ENCODE measurements around the gene CALN1.
"Not testable (repeated sequence)": the region's sequence is repeated elsewhere in the genome, so short reads cannot be mapped to it uniquely, and the experiment has no call there.

The CALN1 gene

DNA sequence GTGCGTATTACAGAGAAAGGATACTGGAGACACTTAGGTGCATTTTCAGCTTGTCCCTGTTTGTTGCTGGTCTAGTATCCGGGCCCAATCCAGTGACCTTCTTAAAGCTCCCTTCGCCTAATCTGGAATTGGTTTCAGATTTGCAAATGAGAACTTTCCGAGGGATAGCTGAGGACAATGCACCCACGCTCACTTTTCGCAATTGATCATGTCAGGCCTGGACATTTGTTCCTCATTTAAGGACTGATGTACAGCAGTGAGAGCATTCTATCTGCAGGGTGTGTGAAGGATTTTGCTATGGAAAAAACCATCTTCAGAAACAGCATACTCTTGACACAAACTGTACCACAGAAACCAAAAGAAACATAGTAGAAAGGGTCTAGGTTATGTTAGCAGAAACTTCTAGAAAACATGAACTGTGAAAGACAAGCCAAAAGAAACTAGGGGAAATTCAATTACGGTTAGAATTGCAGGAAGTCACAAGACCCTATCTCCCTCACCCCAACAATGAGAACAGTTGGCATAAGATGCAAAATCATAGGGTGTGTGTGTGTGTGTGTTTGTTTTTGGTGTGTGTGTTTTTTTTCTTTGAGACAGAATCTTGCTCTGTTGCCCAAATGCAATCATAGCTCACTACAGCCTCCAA, 331.1 kb downstream of the CALN1 start:
- no peak for DNase-seq

DNA sequence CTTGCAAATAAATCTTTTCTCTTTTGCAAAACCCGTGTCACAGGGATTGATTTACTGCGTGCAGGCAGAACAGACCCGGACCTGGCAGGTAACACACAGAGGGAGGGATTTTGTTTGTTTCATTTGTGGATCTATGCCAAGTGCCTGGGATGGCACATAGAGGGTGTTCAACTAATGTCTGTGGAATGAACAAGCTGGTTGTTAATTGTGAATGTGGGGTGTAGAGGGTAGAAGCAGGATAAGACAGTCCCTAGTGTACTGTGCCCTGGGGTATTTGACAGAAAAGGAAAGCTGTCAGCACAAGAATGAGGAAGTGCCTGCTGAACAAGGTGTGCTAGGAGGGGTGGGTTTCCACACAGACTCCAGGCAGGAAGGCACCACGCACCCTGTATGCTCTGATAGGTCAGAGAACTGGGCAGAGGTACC, 331.8 kb downstream of the CALN1 start:
- DNase-seq: no peak

DNA sequence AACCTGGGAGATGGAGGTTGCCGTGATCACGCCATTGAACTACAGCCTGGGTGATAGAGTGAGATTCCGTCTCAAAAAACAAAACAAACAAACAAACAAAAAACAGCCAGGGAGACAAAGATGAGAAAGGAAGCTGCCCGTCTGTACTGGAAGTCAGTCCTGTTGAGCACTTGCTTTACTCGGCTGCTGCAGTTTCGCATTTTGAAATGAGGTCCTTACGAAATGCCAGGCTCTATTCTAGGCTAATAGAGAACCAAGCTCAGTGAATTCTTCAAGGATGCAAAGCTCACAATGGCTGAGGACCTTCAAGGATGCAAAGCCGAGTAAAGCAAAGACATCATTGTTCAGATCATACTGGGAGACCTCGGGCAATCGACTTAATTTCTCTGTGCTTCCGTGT, 333.3 kb downstream of the CALN1 start:
- DNase-seq: no peak

DNA sequence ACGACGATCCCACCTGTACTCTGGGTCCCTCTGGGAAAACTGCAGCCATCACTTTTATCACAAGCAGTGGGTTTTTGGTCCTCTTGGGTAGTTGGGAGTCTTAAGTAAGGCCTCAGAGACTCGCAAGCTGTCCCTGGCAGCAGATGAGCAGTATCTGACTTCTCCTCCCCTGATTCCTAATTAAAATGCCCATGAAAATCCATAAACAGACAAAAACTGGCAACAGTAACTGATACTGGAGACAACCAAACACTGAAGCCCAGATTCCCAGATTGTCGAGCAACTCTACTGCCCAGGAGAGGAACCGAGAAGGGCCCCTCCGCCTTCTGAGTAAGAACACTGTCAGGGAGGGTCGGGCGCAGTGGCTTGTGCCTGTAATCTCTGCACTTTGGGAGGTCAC, 333.8 kb downstream of the CALN1 start:
- no peak for DNase-seq

DNA sequence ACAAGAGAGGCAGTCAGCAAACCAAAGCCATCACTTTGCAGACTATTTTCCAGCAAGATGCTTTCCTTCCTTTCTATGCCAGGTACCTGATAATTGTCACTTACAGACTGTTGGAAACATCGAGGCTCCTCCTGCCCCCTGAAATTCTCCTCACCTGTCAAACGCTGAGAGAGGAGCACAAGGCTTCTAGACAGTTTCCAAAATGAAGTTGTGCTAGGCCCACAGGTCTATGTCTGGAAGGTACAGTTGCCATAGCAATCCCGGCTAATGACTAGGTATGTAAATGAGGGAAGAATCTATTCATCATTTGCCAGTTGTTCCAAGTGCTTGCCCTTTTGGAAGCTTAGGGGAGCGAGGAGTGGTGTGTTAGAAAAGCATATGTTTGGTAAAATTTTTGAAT, 334.4 kb downstream of the CALN1 start:
- no peak for DNase-seq

DNA sequence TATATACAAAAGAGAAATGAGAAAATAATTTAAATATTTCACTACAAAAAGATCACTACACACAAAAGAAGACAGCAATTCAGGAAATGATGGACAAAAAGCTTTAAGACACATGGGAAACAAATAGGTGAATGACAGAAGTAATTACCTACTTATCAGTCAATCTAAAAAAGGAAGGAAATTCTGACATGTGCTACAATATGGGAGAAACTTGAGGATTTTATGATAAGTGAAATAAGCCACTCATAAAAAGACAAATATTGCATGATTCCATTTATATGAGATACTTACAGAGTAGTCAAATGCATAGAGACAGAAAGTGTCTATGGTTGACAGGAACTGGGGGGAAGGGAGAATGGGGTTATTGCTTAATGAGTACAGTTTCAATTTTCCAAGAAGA, 339.2 kb downstream of the CALN1 start:
- no peak for DNase-seq

DNA sequence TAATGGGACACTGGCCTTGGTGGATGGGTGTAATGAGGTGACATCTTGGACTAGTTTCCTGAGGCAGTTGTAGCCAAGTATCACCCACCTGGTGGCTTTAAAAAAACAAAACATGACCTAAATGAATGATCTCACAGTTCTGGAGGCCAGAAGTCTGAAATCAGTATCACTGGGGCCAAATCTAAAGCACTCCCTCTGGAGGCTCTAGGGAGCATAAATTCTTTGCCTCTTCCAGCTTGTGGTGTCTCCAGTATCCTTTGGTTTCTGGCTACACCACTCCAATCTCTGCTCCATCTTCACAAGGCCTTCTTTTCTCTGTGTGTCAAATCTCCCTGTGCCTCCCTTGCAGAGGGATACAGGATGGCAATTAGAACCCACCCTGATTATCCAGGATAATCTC, 342.9 kb downstream of the CALN1 start:
- DNase-seq: no peak

DNA sequence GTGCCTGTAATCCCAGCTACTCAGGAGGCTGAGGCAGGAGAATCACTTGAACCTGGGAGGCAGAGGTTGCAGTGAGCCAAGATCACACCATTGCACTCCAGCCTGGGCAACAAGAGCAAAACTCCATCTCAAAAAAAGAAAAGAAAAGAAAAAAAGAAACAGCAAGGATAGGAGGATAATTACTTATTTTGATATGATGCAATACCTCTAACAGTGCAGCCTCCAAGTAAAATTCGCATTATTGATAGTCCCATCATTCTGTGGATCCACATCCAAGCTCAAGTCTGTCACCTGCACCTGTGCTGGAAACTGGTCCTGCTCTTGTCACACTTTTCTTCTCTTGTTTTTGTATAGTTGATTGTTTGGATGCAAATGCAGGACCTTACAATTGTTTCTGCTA, 346.4 kb downstream of the CALN1 start:
- DNase-seq: not testable (repeated sequence)

DNA sequence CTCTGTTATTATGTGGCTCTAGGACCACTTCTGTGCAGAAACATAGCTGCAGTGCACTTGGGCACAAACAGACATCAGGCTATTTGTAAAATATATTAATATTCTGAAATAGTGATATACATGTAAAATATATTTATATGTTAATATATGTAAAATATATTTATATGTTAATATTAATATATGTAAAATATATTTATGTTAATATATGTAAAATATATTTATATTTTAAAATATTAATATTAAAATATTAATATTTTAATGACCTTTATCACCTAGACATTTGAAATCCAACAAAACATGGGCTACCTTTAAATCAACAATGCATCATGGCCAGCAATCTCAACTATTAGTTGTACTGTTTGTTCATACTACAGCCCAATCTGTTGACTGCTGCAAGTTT, 347.2 kb downstream of the CALN1 start:
- no peak for DNase-seq

DNA sequence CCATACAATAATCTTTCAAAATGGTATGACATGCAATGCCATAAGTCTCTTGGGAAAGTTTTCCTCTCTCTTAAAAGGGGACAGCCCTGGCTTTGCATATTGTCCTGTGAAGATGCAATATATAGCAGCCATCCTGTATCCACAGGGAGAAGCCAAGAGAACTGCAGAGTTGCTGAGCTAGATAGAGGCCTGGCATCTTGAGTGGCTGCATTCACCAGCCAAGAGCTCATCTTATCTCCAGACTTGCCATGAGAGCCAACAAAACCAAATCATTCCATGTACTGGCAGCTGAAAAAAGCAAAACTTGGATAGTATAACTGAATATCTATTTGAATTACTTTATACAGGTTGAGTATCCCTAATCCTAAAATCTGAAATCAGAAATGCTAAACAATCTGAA, 348.8 kb downstream of the CALN1 start:
- DNase-seq: no peak

DNA sequence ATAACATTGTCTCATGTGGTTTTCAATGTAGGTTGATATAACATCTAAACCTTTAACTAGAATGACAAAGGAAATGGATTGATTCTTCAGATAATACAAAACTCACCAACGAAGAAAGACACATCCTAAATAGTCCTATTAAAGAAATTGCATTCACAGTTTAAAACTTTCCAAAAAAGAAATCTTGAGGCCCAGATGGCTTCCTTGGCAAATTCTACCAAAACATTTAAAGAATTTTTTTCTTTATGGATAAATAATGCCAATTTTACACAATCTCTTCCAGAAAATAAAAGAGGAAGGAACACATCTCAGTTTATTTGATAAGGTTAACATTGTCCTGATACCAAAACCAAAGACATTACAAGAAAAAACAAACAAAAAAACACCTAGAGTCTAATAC, 349.5 kb downstream of the CALN1 start:
- no peak for DNase-seq

DNA sequence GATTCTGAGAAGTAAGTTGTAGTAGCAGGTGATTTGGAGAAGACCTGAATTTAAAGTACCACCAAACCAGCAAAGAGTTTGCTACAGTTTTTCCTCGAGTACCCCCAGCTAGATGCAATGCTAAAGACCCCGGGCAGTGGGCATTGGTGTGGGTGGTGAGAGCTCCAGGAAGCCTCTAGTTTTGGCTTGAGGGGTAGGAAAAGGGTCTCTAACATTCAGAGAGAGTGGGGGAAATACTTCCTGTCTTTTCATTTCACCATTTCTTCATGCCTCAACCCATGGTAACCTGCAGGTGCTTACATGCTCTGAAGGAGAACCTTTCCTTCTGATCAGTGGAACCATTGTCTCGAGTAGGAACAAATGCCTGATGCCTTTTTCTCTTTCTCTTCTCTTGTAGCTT, 352.2 kb downstream of the CALN1 start:
- DNase-seq: no peak

DNA sequence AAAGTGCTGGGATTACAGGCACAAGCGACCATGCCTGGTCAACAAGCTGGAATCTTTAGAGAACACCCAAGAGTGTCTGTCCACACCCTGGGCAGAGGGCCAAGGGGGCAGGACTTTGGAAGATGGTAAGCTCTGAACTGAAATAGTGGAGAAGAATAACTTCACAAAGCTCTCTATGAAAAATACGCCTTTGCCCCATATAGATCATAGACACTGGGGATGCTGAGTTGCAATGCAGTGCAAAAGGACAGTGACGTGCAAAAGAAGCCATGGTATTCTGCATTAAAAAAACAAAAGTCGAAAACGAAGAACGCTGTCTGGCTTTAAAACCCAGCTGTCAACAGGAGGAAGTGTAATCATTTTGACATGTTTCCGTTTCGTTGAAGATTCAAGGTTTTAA, 353.6 kb downstream of the CALN1 start:
- no peak for DNase-seq

DNA sequence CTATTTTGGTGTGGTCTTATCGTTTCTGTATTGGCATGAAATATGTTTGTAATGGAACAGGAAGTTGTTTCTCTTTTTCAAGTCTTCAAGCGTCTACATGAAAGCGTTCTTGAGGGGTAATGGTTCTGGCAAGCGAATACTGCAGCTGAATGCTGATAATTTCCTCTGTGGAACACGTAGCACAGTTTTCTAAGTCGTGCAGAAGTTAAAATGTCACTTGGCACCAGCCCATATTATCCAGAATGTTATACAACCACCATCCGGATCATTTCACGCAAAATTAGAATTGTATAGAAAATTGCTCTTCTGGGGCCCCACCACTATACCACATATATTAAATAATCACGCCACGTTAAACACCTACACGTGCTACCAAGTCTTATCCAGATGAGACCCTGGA, 354.3 kb downstream of the CALN1 start:
- no peak for DNase-seq

DNA sequence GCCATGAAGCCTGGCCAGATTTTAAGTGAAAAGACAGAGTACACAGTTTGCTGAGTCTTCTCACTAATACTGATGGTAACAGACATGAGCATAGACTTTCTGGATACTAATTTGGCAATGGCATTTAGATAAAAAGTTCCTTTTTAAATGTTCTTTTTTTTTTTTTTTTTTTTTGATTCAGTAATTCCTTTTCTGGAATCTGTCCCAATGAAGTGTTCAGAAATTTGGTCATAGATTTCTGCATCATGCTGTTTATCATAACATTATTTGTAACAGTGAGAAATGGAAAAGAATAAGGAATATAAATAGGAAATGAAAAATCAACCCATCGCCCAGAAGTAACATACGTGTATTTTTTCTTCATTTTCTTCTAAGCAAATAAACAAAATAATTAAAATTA, 354.9 kb downstream of the CALN1 start:
- DNase-seq: no peak

DNA sequence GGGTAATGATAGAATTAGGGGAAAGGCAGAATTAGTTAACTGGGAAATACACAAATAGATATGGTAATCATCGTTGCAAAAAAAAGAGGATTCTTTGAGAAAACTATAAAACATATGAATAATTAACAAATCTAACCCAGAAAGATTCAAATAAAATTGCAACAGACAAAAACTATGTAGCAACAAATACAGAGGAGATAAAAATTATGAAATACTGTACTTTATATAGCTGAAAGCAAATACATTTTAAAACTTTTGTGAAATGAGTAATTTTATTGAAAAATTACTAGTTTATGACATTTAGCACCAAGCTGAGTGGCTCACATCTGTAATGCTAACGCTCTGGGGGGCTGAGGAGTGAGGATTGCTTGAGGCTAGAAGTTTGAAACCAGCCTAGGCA, 356.7 kb downstream of the CALN1 start:
- no peak for DNase-seq

DNA sequence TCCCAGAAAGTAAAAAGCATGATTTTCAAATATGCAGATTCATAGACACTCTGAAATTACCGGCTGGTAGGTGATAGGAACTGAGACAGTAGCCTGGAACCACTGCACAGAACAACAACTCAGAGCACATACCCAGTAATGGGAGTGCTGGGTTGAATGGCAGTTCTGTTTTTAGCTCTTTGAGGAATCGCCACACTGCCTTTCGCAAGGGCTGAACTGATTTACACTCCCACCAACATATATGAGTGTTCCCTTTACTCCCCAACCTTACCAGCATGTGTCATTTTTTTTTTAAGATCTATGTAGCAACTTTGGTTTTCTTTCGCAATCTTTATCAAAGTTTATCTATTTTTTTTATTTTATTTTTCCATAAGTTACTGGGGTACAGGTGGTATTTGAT, 358.8 kb downstream of the CALN1 start:
- DNase-seq: no peak

DNA sequence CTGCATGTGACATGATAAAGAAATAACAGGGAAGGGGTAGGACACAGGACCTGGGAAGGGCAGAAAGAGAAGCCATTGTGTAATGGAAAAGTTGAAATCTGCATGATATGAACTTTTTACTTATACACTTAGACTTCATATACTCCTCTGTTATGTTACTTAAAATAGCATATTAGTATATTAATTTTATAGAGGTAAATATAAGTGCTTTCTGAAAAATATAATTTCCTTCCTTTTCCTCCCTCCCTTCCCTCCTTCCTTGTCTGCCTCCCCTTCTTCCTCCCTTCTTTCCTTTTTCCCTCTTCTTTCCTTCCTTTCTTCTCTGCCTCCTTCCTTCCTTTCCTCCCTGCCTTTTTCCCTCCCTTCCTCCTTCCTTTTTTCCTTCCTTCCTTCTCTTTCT, 363.7 kb downstream of the CALN1 start:
- DNase-seq: no peak

DNA sequence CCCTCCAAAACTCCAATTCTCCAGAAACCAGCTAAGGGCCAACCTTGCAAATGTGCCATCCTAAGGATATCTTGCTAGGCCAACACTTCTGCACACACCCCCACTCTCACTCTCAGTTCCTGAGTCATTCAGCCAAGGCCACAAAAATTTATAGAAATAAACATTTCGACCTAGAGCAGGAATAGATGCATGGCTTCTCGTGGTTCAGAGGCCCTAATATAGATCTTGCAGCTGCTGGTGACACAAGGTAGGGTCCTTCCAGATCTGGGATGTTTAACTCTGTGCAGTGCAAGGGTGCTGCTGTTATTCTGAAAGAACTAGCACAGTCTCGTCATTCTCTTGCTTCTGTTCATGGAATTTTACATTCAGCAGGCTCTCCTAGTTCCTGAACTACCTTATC, 369.3 kb downstream of the CALN1 start:
- no peak for DNase-seq

DNA sequence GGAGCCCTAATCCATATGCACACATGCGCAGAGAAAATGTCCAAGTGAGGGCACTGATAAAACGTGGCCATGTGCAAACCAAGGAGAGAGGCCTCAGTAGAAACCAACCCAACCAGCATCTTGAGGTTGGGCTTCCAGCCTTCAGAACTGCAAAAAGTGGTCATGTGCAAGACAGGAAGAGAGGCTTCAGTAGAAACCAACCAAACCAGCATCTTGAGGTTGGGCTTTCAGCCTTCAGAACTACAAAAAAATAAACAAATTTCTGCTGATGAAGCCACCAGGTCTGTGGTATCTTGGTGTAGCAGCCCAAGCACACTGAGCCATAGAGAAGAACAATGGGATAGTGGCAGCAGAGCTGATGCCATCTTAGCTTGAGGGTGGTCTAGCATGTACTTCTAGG, 371.5 kb downstream of the CALN1 start:
- DNase-seq: no peak

DNA sequence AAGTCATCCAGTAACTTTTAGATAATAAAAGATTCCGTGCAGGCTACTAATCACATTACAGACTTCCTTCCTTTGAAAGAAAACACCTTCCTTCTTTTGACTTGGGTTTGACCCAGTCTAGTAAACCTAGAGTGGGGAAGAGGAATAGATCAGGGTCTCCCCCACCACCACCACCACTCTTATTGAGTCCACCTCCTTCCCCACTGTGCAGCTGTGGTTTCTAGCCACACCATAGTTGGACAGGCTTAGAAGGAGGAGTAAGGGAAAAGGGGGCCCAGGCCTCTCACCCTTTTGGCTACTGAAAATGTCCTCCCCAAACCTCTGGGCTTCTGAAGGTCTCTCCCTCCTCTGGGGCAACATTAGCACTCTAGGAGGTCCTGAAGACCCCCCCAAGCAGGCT, 372.7 kb downstream of the CALN1 start:
- no peak for DNase-seq

DNA sequence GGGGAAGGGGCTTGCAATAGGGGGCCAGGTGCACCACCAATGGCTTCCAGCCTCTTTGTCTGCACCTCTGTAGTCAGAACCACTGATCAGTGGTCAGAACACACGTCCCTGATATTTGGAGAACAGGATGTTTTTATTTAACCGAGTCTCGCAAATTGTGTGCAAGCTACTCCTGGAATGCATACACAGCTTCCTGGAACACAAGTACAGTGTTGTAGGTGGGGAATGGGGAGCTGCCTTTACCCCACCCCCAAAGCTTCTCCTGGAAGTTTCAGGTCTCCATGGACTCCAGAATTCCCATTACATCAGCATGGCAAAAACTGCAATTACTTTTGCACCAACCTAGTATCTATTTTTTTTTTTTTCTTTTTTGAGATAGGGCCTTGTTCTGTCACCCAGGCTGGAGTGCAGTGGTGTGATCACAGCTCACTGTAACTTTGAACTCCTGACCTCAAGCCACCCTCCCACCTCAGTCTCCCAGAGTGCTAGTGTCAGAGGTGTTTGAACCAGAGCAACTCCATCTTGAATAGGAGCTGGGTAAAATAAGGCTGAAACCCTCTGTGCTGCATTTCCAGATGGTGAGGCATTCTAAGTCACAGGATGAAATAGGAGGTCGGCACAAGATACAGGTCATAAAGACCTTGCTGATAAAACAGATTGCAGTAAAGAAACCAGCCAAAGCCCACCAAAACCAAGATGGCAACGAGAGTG, 374.0 kb downstream of the CALN1 start:
- no peak for DNase-seq

DNA sequence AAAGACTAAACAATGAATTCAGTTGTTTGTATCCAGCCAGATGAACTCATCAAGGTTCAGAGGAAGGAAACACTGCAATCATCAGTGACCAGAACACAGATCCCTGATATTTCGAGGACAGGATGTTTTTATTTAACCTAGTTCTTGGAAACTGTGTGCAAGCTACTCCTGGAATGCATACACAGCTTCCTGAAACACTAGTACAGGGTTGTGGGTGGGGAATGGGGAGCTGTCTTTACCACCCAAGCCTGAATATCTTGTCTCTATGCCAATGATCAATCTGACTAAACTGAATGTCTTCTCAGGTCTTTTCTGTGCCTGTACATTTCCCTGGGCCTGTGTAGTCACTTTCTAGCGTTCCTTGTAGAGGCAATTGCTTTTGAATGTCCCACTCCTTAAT, 374.6 kb downstream of the CALN1 start:
- DNase-seq: no peak

DNA sequence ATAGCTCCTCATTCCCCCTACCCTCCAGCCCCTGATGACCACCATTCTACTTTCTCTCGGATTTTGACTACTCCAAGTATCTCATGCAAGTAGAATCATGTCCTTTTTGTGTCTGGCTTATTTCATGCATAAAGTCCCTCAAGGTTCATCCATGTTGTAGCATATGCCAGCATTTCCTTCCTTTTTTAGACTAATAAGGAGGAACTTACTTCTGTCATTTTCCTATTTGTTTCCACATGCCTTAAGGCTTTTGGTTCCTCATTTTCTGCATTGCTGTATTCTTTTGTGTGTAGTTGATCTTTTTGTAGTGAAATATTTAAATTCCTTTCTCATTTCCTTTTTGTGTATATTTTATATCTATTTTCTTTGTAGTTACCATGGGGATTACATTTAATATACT, 376.9 kb downstream of the CALN1 start:
- DNase-seq: no peak

DNA sequence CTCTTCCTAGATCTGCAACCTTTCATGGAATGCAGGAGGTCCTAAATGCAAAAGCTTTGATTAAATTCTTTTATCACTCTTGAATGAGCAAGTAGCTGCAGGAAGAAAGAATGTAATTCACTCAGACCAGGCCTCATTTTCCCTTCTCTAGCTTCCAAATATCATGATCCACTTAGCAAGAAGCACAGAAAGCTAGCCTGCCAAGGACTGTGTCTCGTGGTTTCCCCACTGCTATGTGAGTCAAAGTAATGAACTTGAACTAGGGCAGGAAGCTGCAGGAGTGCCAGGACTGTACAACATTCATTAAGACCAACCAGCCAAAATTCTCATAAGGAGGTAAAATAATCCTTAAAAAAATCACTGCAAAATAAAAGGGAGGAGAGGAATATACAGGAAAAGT, 379.2 kb downstream of the CALN1 start:
- no peak for DNase-seq
